HG03457 (cell line): Measurements from ENCODE around the gene SMC3.
"Not testable (repeated sequence)": the region's sequence is repeated elsewhere in the genome, so short reads cannot be mapped to it uniquely, and the experiment has no call there.

Source experiments
- ATAC-seq: cut with Tn5 transposase; IDR thresholded peaks from one replicate; pipeline ENCODE4 v1.9.1; 2021; ENCODE audit warnings: moderate number of reproducible peaks; ENCODE audit not compliant: unreplicated experiment

SMC3 gene

DNA sequence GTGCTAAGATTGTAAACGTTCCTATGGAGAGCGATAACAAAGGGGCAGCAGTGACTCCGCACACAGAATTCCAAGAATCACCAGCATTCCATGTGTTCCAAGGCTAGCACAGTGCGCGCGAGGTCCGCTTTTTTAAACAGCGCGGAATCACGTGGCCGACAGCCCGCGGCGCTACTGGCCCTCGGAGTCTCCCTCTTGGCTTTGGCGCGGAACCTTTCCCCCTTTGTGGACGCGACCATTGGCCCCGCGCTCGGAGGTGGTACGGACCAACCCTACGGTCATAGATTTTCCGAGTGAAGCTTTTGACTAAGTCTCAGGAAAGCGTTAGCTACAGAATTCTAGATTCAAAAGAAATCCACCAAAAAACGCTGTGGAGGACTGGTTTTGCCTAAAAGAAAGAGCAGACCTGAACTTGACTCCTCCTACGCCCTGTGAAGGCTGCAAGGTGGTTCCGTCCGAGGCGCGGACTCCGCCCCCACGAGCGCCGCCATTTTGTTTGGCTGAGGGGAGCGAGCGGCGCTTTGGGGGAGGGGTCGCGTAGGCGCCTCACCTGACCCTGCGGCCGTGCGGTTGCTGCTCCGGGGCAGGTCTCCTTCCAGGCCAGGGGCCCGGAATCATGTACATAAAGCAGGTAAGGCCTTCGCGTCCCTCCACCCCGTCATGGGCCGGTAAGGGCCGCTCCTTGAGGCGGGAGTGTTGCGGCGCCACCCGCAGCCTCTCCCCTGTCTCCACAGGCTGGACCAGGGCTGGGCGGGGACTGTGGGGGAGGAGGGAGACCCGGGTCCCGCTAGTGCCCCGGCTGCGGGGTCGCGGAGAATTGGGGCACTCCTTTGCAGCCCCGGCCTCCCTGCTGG is at the start of gene SMC3:
SMC3 (plus strand) TSS at position 495 of the 854 bp plus-strand sequence; CDS start at position 617, 122 bp downstream.
- ATAC-seq = peak; percentile 76

DNA sequence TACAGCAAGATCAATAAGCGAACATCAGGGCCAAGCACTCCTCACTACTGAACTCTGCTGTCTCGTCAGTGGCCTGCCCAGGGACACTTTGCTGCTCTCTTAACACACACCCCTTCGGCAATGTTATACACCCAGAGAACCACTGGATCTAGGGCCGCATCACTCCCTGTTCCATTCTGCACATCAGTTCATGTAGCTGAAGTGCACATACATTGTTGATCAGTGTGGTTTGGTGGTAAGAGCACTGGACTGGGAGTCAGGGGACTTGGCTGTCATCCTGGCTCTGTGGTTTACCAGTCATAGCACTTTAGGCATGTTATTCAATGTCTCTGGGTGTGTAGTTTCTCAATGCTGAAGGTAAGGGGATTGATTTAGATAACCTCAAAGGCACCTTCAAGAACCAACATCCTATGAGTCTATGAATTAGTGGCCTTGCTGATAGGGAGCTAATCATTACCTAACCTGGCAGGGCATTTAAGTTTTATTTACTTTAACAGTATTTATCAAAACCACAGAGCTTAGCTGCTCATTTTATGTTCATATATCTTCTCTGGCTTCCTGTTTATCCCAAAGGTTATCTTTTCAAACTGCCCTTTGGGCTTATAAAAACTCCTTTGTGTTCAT is 45.0 kb upstream of the SMC3 start:
- ATAC-seq = no peak

GRCh38 chr10:110523736-110524135 is 43.8 kb upstream of the SMC3 start:
- ATAC-seq = no peak

DNA sequence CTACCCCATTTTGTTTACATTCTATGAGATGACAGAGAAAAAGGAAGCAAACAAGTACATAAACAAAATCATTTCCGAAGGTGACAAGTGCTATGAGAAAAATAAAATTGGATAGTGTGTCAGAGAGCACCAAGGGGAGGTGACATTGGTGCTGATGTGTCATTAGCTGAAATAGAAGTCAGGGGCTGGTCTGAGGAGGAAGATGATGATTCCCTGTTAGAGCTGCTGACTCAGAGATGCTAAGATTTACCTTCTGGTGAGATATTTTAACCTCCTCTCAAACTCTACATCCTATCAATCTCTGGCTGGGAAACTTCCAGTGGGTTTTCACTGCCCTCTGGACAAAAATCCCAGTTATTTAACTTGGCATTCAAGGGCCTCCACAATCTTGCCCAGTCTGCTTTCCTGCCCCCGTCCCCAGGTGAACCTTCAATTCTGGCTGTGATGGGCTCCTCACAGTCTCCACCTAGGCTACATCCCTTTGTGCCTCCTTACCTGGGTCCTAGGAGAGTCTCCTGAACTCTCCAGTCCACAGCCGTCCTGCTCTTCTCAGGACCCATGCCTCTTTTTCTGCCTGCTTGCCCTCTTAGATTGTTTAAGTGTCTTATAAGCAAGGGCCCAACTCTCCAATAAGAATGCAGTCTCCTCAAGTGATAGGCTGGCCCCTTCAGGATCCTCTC is 43.2 kb upstream of the SMC3 start:
- ATAC-seq = no peak

GRCh38 chr10:110524859-110525232 is 42.6 kb upstream of the SMC3 start:
- no peak for ATAC-seq

DNA sequence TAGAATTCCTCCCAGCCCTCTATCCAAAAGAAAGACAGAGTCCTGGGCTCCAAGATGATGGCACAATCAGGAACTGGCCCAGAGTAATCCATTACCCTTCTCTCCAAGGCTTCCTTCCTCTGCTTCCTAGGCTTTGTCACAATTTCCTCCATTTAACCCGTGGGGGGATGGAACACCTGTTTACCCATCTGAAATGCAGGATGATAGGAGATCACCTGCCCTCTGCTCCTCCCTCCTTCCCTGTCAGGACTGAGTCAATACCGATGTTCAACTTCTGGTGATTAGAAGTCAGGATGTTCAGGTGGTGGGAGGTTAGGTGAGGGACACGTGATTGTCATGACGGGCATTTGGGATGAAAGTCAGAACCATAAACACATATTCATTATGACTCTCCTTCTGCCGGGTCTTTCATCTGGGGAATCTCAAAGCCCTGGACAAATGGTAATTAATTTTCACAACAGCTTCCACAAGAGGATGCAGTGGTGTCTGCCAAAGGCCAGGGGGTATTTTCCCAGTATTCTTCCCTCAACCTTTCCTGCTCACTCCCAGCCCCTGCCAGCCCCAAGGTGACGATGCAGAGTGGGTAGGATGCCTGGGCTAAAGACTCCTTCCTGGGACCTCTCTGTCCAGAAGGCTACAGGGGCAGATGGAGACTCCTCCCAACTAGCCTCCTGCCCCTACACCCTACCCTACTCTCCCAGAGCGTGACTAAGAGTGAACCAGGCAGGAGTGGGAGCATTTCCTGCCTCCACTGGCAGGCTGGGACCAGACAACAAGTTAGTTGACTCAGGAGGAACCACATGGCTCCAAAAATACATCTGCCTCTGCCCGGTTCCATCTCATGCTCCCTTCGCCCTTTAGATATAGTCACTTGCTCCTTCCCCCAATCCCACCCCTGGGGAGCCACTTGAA is 41.9 kb upstream of the SMC3 start:
- no peak for ATAC-seq

DNA sequence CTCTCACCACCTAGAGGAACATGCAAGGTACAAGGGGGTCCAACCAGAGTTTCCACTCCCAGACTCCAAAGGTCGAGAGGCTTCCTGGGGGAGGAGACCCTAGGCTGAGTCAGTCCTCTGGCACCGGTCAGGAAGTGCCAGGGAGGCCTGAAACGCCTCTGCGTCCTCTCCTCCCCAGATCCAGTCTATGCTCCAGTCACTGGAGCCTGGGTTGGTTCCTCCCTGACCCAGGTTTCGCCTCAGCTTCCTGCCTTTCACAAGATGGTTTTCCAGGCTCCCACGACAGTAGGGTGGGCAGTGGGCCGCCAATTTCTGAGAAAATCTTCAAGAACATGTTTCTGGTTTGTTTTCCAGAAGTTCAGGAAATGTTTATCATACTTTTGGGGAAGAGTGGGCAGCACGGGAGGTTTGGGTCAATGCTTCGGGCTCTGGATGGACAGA is 39.7 kb upstream of the SMC3 start:
- ATAC-seq = no peak

GRCh38 chr10:110528224-110528996 is 39.1 kb upstream of the SMC3 start:
- ATAC-seq = no peak

DNA sequence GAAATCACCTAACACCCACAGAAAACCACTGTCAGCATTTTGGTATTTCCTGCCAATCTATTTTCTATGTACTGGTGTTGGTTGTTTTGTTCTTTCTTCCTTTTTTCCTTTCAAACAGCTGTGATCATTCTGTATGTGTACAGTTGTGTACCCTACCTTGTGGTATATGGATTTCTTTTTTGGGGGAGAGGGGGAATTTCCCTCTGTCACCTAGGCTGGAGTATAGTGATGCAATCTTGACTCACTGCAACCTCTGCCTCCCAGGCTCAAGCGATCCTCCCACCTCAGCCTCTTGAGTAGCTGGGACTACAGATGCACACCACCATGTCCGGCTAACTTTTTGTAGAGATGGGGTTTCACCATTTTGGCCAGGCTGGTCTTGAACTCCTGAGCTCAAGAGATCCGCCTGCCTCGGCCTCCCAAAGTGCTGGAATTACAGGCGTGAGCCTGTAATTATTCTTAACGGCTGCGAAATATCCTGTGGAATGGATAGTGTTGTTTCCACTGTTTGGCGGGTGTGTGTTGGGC is 38.4 kb upstream of the SMC3 start:
- ATAC-seq = peak; percentile 52

DNA sequence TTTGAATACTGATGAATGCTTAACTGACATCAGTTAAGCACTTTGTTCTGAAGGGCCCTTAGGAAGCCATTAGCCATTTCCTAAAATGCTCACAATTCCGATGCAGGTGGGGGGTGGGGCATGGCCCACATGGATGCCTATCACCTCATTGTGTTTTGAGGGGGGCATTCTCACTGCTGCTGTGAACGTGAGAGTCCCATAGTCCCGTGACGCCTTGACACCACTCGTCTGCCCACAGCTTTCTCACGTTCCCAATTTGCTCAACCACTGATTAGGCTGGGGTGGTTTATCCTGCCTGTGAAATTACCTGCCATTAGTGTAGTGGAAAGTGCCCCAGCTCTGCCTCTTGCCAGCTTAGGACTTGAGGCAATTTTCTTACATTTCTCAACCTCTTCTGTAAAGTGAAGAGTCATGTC is 37.9 kb upstream of the SMC3 start:
- ATAC-seq = no peak

- ATAC-seq = no peak
These were observed 37.2 kb upstream of the SMC3 start for GRCh38 chr10:110530131-110530831.

DNA sequence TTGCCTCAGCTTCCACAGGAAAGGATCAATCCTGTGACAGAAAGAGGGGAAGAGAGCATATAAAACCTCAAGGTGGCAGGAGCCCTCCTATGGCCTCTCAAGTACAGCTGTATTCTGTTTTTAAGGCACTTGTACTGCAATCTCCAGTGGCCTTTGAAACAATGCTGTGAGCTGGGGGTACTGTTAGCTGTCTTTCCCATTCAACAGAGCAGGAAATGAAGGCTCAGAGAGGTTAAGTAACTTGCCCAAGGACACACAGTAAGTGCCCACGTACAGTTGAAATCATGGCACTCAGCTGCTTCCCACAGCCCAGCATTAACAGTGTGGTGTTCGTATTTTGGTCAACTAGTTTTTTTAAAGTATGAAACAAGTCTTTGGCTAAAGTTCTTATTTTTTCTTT is 35.8 kb upstream of the SMC3 start:
- ATAC-seq = no peak

GRCh38 chr10:110532628-110533027 is 34.9 kb upstream of the SMC3 start:
- ATAC-seq = not testable (repeated sequence)

GRCh38 chr10:110533149-110533548 is 34.3 kb upstream of the SMC3 start:
- ATAC-seq = no peak

GRCh38 chr10:110534571-110534970 is 32.9 kb upstream of the SMC3 start:
- no peak for ATAC-seq

DNA sequence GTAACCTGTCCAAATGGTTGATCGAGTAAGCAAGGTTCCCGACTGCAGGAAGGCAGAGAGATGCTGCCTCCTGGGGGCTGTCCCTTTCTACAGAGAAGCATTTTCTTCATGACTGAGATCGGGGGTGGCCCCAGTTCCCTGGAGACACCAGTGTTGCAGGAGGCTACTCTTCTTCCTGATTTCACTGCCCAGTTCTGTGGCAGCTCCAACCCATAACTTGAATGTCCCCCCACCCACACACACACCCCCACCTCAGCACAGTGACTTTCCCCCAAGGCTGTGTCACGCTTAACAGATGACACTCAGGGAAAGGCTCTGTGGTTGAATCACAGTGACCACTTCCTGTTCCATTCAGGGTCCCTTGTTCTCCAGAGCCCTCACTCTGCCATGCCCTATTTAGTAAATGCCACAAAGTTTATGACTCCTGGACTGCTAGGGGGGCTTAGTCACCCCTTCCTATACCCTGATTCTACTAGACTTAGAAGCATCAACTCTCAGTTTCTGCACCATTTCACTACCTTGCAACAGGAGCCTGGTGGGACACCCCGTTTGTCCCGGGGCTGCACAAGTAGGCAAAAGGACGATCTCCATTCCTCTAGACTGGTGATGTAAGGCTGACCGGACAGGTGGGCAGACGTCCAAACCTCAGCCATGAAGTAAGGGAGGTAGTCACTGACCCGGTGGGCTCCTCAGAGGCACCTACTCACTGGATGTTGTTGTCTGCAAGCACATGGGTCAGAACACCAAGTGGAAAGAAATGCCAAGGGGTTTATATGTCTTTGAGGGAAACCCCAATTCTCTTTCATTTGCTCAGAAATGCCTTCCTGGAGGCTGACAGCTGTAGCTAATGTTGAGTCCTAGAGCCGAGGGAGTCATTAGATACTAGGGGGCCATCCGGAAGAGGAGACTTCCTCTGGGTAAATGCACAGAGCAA is 31.3 kb upstream of the SMC3 start:
- ATAC-seq = peak; percentile 79

DNA sequence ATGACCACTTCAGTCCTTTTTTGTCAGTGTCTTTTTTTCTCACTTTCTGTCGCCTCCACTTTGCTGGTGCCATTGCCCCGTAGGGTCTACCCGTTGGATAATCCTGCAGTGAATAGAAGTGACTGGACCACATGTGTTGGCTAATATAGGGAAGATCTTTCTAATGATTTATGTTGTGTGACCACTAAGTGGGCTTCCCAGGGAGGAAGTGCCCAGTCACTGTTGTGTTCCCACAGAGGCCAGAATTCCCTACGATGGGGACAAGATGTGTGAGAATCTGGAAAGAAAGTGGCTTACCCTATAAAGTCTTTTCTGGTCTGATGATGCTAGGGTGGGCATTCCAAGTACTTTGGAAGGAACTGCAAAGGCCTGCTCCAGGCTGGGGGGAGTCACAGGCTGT is 28.4 kb upstream of the SMC3 start:
- ATAC-seq = no peak

GRCh38 chr10:110540031-110540430 is 27.5 kb upstream of the SMC3 start:
- ATAC-seq = no peak
